Stimulated activated CD4-positive, alpha-beta T cell treated with anti-CD3 and anti-CD28 coated beads, TNF-alpha, amount 100 ng/mL, for 4 hours (primary cell): ENCODE measurements around the gene LRRC72.
"Not testable (repeated sequence)": the region's sequence is repeated elsewhere in the genome, so short reads cannot be mapped to it uniquely, and the experiment has no call there.

ENCODE experiments used
- DNase-seq, 3 experiments: peaks; one replicate each; pipeline ENCODE4 v3.0.0-alpha.2; 2020; ENCODE audit warnings: low read depth in 3 of 3

The LRRC72 gene

DNA sequence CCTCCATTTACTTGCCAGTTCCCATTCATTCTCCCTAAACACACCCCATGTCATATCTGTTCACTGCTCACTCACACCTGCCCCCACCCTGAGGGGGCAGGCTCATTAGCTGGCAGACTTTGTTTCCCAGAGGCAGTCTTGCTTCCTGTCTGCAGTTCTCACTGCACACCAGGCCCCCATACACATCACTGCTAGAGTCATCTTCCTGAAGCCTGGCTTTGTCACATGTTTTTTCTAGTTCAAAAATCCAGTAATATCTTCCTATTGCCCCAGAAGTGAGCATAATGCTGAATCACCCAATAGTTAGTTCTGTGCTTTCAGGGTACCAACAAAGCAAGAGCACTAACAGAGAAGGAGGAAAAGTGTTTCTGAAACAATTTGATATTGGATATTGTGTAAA, 1.9 kb downstream of the LRRC72 start:
- no peak for DNase-seq

DNA sequence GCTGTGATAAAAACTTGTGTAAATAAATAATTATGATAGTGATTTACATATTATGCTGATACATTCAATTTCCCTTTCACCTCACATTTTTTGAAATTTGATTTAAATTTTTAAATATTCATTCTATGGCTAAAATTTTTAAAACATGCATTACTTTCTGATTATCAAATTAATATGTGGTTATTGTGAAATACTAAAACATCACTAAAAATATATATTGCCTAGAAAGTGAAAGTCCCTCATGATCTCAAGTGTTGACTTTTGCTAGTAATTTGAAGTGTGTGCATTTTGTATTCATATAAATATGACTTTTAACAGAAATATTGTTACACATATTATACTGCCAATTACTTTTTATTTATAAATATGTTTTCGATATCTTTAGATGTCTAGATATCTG, 3.1 kb downstream of the LRRC72 start:
- DNase-seq, result no peak

DNA sequence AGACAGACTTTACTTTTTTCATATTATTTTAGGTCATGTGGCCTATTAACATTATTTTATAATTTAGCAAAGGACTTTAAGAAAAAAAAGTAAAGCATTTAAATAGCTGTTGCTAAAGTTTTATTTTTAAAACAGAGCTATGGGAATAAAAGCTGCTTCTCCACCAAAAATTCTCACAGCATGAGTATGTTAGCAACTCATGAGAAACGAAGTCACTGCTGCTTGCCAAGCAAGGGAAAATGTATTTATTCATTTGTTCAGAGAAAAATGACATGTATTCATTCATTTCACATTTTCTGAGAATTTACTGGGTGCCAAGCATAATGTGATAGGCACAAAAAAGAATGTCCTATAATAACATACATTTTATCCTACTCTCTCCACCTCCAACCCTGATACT, 5.1 kb downstream of the LRRC72 start:
- no peak for DNase-seq

DNA sequence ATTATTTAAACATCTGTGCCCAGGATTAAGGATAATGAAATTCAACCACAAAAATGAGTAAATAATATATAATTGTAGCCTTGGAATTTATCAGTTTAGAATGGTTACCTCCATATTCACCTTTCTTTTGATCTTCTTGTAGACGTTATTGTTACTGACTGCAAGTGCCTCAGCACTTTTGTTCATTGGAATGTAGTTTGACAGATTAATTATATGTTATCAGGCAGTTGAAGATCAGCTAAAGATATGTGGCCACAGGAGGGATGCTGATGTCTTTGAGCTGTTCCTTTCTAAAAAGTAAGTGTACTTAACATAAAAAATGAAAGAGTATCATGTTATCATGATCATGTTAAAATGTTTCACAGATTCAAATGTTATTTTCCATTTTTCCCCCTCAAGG, 5.6 kb downstream of the LRRC72 start:
- no peak for DNase-seq

DNA sequence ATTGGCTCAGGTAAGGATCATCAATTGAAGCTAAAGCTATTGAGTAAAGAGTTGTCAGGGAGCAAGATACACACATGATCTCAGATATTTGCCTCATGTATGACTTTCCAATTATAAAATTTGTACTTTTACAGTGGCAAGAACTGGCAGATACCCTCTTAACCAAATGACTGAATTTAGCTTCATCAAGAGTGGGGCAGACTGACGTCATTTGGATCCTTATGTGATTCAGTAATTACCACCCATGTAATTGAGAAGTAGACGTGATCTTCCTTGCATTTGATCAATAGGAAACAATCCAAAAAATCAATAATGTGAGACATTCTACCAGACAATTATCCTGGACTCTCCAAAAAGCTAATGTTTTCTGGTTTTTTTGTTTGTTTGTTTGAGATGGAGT, 8.9 kb downstream of the LRRC72 start:
- no peak for DNase-seq

DNA sequence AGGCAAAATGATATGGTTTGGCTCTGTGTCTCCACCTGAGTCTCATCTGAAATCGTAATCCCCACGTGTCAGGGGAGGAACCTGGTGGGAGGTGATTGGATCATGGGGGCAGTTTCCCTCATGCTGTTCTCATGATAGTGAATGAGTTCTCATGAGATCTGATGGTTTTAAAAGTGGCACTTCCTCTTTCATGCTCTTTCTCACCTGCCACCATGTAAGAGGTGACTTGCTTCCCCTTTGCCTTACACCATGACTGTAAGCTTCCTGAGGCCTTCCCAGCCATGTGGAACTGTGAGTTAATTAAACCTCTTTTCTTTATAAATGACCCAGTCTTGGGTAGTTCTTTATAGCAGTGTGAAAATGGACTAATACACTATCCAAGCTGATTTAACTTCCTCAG, 13.9 kb downstream of the LRRC72 start:
- not testable (repeated sequence) for DNase-seq

DNA sequence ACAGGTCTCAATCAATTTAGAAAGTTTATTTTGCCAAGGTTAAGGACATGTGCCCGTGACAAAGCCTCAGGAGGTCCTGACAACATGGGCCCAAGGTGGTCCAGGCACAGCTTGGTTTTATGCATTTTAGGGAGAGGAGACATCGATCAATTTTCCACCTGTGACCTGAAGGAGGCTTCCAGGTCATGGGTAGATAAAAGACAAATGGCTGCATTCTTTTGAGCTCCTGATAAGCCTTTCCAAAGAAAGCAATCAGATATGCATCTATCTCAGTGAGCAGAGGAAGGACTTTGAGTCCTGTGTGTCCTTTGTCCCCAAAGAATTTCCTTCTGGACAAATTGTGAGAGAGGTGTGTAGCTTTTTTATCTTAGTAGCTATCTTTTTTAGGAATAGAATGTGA, 15.8 kb downstream of the LRRC72 start:
- no peak for DNase-seq

DNA sequence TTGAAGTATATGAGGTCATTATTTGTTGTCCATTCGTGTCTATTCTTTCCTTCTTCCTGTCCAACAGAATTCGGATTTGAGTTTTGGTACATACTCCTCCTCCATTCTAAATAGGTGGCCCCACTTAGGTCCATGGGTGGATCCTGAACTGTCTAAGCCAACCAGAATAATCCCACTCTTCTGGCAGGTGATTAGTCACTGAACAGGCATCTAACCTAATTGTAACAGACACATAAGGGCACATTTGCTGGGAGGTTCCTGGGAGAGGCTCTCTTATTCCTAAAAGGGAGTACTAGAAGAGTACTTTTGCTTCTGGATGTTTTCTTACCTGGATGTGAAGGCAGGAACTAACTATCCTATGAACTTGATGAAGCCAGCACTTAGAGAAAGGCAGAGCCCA, 16.8 kb downstream of the LRRC72 start:
- no peak for DNase-seq

DNA sequence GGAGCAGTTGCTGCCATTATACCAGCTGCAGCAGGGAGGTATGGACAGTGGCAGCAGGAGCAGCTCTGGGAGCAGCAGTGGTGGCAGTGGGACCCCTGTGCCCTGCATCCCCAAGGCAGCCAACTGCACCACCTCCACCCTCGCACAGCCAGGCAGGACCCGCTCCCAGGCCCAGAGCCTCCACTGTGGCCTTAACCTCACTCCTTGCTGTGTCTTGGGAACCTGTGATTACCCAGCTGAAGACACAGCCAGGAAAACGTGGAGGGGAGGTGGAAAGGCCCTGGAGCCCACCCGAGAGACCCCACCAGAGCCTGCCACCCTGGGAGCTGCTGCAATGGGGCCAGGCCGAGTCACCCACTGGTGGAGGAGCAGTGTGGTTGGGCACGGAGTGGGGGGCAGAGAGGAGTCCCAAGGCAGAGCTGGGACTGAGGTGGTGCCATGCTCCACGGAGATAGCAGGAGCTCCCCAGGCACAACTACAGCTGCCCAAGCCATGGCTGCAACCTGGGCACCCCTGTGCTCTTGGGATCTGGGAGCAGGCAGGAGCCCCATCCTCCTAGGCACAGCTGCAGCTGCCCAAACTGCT, 20.4 kb downstream of the LRRC72 start:
- DNase-seq, result no peak

DNA sequence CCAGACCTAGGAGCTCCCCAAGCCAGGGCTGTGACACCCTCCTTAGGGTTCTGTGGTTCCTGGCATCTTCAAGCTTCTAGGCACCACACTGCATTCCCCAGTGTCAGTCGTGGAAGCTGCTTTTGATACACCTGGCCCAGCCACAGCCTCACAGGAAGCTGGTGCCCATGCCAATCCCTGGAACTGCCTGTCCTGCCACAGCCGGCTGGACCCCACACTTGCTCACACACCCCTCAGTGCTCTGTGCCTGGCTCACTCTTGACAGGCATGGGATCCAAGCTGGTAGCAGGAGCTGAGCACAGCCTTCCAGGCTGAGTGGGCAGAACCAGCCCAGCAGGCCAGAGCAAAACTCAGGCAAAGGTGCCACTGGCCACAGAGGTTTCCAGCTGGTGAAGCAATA, 21.8 kb downstream of the LRRC72 start:
- DNase-seq, result no peak

DNA sequence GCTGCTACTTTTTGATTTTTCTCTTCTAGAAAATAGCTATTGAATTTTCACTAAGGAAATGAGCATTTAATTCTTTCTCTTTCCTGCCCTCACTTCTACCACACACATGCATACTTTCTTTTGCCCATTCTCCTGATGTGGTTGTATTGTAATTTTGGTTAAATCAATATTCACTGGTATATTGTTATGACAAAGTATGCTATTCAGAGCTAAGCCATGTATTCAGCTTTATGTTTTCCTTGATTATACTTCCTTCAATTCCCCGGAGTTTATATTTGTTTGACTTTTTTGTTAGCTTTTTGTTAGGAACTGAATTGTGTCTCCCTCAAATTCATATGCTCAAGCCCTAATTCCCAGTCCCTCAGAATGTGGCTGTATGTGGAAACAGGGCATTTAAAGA, 24.0 kb downstream of the LRRC72 start:
- DNase-seq, result no peak

DNA sequence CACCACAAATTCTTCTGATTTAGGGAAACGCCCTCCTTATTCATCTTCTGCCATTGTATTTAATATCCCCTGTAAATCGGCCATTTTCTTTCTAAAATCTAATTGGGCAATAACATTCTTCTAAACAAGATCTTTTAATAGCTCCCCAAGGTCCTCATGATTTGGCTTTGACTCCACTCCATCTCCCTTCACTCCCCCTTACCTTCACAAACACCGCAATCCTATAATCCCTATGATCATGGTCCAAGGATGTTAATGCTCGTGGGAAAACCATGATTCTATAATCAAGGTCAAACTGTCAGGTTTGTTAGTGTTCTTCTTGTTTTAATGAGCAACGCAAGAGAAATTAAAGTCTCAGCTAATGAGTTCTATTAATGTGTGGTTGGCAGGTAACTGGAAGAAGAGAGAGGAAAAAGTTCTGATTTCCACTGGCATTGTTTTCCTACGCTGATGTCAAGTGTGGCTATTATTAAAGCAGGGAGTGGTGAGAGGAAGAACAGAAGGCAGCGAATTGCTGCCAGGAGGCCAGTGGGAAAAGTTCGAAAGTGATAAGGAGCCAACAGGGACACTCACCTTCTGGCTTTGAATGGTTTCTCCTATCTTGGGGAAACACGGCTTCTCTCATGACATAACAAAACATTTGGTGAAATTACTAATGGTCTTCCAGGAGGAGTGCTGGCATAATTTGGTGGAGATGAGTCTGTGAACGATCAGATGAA, 28.1 kb downstream of the LRRC72 start:
- no peak for DNase-seq

DNA sequence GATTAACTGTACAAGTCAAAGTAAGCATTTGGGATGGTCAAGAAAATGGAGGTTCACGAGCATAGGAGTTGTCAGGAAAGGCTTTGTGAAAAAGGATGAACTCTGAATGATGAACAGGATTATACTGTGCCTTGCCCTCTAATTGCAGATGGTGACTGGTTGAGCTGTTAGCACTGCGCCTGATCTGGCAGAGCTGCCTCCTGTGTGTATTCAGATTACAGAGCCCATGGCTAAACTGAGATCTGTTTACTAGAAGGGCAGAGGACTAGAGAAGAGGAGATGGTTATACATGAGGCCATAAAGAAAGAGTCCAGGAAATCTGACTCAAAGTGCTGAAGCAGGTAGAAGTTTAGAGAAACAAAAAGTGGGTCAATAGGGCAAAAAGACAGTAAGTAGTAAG, 29.7 kb downstream of the LRRC72 start:
- DNase-seq, result no peak

DNA sequence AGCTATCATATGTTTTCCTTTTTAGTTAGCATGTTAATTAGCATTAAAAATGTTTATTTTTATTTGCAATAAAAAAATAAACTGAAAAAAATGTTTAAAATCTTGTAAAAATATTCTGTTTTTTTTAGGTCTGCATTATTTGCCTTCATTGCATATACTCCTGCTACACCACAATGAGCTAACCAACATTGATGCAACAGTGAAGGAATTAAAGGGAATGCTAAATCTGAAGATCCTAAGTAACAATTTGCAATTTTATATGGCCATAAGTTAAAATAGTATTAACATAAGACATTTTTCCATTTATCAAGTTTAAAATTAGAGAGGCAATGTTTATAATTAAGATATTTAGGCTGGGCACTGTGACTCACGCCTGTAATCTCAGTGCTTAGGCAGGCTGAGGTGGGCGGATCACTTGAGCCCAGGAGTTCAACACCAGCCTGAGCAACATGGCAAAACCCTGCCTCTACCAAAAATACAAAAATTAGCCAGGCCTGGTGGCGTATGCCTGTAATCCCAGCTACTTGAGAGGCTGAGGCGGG, 32.2 kb downstream of the LRRC72 start:
- no peak for DNase-seq

DNA sequence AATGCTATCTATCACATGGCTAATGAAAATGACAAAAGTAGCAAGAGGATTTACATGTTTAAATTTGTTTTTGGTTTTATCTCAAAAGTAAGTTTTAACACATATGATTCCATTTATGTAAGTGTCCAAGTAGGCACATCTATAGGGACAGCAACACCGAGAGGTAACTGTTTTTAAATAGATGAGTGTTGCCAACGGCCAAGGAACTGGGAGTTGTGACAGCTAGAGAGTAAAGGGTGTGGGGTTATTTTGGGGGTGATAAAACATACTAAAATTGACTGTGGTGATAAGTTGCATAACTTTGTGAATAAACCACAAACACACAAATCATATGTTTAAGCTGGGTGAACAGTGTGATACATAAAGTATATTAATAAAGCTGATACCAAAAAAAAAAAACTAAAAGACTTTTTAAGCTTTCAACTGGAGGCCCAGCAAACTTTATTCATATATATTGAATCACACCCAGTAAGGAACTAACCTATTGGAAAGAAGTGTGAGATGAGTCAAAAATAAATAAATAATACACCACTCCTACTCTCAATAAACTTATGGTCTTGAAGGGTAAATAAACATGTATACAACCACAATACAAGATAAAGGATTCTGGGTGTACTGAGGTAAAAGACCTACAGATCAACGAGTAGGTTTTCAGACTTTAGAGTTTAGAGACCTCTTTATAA, 33.0 kb downstream of the LRRC72 start:
- DNase-seq, result no peak

DNA sequence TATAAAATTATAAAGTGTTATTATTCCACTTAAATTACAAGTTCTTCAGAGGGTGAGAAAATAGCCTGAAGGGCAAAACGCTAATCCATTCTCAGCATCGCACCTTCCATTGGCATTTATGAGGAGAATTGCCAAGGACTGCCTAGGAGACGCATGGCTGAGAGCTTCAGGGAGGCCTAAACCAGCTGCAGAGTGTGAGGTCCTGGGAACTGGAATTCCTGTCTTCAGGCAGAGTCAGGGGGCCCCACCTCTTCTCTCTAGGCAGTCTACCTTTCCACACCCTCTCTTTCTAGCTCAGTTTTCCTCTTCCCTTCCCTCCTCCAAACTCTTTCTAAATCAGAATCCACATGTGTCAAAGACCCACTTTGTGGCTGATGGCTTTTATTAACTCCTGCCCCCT, 35.3 kb downstream of the LRRC72 start:
- no peak for DNase-seq

DNA sequence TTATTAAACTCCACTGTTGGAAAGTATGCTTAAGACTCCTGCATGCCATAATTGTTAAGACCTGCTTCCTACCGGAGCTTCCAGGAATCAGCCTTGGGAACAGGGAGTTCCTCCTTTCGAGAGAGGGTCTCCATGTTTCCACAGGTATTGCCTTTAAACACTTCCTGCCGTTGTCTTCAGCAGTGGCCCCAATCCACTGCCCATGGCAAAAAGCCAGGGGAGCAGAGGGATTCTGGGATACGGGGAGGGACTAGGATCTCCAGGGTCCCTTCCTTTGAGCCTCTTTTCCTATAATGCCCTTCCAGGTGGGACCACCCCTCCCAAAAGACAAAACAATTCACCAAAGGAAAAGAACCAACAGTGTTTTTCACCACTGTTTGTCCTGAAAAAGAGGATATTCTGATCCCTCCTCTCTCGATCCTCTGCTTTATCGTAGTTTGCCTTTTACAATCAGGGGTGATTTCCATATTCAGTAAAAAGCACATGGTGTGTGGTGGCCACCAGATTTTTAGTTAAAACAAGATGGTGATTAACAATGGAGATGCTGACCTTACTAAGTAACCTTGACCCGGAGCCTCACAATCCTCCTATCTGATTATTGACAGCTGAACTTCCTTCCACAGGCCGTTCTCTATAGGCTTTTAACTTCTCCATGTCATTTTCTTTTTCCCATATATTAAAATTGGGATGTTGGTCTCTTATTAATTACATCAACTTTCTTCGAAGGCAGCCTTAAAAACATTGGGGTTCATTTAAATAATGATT, 36.0 kb downstream of the LRRC72 start:
- DNase-seq, result no peak

DNA sequence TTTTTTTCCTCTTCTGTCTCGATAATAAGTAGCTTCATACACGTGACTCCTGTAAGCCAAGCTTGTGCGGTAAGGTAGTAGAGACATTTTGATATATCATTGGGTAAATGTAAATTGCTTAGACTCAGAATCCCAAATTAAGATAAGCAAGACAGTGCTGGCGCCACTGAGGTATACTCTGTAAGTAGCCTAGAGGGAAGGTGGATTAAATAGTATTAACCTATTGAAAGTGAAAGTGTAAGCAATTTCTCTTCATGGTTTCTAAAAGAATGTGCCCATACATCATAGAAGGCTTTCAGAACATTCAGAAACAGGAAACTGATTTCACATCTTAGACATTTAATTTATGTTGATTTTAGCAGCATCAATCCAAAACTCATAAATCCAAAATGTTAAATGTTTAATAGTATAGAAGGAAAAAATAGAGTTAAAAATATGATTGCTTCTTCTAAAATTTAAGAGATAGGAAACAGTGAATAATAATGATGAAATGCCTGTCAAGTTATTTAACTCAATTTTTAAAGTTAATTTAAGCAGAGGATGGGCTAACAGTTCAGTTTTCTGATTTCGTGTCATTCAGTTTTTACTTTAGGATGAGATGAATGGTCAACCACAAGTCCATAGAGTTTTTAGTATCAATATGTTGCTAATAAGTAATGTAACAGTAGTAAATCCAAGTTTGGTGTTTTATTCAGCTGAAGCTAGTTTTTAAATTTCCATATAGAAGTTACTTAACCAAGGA, 36.8 kb downstream of the LRRC72 start:
- no peak for DNase-seq

DNA sequence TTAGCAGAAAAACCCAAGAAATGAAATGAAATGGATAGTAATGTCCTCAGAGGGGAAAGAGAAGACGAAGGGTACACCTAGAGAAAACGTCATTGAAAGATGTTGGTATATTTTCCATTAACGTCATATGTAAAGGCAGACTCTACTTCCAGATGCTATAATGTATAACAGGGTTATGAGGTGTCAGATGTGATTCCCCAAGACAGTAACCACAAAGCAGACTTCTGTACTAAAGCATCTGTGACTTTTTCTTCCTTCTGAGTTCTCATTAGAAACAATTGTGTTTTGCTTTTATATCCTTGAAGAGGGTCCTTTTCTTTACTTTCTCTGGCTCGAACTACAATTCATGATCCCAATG, 37.4 kb downstream of the LRRC72 start:
- no peak for DNase-seq

DNA sequence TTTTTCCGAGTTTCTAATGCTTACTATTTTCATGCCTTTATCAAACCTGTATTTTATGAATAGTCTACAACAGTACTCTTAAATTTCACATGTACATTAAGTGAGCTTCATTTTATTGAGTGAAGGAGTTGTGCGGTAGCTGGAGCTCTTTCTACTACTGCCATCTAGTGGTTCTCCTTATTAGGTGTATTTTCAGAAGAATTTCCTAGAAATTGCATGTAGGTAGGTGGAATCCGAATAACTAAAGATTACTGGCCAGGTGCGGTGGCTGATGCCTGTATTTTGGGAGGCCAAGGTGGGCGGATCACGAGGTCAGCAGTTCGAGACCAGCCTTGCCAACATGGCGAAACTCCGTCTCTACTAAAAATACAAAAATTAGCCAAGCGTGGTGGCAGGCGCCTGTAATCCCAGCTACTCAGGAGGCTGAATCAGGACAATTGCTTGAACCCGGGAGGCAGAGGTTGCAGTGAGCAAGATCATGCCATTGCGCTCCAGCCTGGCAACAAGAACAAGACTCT, 38.3 kb downstream of the LRRC72 start:
- no peak for DNase-seq

DNA sequence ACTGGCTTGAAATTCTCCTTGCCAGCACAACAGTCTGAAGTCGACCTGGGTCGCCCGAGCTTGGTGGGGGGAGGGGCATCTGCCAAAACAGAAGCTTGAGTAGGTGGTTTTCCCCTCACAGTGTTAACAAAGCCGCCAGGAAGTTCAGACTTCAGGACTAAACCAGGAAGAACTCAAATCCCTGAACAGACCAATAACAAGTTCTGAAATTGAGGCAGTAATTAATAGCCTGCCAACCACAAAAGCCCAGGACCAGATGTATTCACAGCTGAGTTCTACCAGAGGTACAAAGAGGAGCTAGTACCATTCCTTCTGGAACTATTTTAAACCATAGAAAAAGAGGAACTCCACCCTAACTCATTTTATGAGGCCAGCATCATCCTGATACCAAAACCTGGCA, 45.3 kb downstream of the LRRC72 start:
- no peak for DNase-seq

DNA sequence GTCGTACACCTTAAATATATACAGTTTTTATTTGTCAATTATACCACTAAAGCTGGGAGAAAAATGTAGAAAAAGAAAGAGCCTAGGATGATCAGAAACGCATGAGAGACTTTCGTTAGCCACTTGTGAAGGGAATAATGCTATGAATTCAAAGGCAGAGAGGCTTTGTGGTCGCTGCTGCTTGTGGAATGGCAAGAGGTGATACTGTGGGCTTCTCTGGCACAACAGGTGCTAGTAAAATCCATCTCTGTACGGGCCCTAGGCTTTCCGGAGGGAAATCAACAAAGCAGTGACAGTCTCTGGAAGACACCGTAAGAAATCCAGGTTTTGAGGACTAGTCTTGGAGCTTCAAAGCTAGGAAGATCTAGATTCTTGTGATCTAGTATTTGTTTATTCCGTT, 52.6 kb downstream of the LRRC72 start:
- no peak for DNase-seq
